LNCAP (cell line): ENCODE data around the gene SOS1.

Experiments used
- TF ChIP-seq, protein P1 (sequence below): fragments of 450-650 bp; IDR thresholded peaks from 2 replicates; pipeline ENCODE4 v1.5.1; 2017; ENCODE audit warnings: mild to moderate bottlenecking

SOS1 gene

DNA sequence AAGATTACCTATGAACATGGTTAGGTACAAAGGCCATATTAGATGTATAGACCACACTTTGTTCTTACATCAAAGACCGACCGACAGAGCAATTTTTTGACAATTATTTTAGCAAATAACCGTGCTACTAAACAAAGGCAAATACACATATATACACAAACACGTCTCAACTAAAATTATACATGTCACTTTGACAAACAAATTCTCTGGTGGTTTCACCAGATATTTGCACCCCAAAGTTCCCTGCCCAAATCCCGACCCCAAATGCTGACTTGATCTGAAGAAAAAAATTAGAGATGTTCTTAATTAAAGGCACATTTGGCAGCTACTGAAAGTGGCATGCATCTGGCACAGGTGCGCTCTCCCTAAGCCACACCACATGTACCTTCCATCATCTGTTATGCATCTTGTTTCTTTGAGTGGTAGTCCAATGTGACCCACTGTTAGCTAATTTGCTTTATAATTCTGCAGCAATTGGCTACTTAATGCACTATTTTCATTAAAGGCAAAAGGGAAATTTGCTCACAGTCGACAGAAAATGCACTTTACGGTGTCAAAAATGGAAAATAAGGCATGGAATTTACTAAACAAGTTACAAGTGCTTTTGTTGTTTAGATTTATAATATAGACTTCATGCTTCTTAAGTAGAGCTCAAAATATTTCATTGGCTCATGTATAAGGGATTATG, 139.0 kb downstream of the SOS1 start:
- TF ChIP-seq, protein P1, sequence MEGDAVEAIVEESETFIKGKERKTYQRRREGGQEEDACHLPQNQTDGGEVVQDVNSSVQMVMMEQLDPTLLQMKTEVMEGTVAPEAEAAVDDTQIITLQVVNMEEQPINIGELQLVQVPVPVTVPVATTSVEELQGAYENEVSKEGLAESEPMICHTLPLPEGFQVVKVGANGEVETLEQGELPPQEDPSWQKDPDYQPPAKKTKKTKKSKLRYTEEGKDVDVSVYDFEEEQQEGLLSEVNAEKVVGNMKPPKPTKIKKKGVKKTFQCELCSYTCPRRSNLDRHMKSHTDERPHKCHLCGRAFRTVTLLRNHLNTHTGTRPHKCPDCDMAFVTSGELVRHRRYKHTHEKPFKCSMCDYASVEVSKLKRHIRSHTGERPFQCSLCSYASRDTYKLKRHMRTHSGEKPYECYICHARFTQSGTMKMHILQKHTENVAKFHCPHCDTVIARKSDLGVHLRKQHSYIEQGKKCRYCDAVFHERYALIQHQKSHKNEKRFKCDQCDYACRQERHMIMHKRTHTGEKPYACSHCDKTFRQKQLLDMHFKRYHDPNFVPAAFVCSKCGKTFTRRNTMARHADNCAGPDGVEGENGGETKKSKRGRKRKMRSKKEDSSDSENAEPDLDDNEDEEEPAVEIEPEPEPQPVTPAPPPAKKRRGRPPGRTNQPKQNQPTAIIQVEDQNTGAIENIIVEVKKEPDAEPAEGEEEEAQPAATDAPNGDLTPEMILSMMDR: no peak

DNA sequence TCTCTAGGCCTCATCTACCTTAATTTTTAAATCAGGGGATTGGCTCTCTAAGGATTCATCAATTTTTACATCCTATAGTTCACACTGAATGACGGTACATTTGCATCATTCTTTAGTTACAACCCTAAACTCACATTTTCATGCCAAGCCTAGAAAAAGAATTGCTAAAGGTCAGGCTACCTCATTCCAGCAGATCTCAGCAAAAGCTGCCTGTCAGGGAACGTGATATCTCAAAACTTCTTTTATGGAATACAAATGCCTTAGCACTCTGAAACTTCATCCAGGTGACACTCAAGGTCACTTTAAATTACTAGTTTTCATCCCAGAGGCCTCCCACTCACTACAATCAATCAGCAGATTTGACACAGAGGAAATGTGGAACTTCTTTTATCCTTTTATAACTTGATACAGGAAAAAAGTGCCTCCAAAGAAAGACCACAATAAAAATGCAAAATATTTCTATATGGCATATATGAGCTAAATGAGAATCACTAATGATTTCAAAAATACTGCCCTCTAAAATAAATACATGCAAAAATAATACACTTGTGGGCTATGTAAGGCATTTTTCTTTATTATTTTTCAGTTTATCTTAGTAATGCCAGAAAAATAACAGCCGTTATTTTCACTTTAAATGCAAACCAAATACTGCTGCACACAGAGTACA, 139.7 kb downstream of the SOS1 start:
- TF ChIP-seq, protein P1: no peak

DNA sequence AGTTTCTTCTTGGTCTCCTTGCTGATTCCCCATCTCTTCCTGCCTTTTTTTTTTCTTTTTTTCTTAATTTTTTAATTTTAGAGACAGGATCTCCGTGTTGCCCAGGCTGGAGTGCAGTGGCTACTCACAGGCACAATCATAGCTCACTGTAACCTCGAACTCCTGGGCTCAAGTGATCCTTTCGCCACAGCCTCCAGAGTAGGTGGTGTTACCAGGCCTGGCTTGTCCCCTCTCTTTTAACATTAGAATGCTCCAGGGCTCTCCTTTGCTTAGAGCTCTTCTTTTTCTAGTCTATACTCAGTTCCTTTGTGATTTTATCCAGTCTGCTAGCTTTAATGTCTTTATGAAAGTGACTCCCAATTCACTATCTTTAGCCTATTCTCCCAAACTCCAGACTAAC, 141.9 kb downstream of the SOS1 start:
- TF ChIP-seq, protein P1: no peak

DNA sequence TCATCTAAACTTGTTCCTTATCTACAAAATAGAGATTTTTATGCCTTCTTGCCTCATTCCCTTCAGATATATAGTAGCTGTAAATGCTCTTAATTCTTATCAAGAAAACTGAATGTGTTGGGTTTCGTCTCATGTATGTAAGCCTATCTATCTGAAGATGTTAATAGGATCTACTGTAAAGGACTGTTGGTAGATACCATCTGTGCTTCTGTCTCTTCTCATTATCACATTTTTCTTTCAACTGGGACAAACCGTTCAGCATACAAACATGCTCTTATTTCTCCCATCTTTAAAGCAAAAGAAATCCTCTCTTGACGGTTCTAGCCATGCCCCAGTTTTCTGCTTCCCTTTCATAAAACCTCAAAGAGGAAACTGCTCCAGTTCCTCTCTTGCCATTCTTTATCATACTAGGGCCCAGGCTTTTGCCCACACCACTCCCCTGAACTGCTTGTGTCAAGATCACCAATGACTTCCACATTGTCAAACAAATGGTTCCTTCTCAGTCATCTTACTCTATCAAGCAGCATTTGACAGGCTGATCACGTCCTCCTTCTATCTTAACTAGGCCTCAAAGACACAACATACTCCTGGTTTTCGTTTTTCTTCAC, 142.5 kb downstream of the SOS1 start:
- TF ChIP-seq, protein P1: no peak

DNA sequence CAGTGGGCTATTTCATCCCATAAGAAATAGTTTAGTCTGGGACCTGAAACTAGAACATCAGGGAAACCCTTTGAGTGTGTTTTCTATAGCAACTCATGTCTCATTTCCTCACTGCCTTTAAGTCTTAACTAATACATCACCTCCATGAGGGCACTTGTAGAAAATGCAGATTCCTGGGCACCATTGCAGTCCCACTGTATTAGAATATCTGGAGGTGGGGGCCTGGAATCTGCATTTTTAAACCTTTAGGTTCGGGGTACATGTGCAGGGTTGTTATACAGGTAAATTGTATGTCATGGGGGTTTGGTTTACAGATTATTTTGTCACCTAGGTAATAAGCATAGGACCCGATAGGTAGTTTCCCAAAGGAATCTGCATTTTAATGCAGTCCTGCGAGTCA, 143.8 kb downstream of the SOS1 start:
- TF ChIP-seq, protein P1: no peak

DNA sequence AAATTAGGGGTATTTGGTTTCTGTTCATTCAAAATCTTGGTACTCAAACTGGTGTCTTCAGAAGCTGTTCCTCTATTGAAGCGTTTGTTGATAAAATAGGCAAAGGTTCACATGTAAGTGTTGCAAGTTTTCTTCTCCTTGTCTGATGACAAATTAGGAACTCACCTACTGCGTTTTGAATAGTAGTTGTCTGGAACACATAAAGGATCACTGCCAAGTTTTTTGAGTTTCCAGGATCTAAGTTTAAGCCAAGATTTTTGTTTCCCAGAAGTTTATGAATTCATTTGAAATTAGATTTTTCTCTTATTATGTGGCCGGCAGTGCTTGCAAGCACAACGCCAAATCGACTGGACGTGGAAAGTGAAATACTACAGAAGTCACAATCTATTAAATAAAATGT, 145.8 kb downstream of the SOS1 start:
- TF ChIP-seq, protein P1: no peak

DNA sequence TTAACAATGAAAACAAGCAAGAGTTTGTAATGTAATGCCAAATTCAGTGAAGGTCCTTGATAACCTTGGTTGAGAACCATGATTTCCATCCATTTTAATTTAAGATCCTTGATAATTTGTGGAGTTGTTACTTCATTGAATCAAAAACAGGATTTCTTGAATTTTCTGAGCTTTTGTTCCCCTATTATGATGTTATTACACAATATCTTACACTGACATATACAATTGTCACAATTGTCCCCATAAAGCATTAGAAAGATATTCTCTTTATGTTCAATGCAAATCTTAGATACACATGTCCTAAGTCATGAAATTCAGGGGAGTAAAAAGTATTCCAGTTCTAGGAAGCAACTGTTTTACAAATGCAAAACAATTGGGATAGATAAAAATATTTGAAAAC, 147.6 kb downstream of the SOS1 start:
- TF ChIP-seq, protein P1: no peak
